Body of pancreas (tissue), 4 donors: ENCODE measurements around the gene IRF3. TPM values are rescaled to one million over a fixed set of nuclear protein-coding genes. Genes with fewer than 3 reads are reported as not detected.

Experiments used
- ATAC-seq: fragments of 150-250 bp; one replicate; pipeline ENCODE4 v1.9.1; 2016
- DNase-seq, 4 donors: peaks; one replicate each; pipeline ENCODE4 v3.0.0-alpha.2; 2019
- H3K27ac ChIP-seq, 4 donors: fragments of 200-600 bp; sonication (generic); 1 replicate in 3 of 4; 2 replicates in 1 of 4; pipeline versions ENCODE4 v1.5.1 to v1.6.1; 2016 to 2019; ENCODE audit warnings: mild to moderate bottlenecking in 1 of 4, mixed read lengths in 1 of 4, moderate library complexity in 1 of 4
- H3K27me3 ChIP-seq, 2 donors: fragments of 200-600 bp; sonication (generic); one replicate each; pipeline ENCODE4 v1.6.0; 2016; ENCODE audit warnings: mild to moderate bottlenecking in 1 of 2
- H3K36me3 ChIP-seq, 2 donors: fragments of 200-600 bp; sonication (generic); replicated peaks in 1 of 2; 2 replicates each; pipeline ENCODE4 v1.5.1; 2016; ENCODE audit warnings: low read depth in 2 of 2; ENCODE audit not compliant: insufficient read depth in 1 of 2
- H3K4me1 ChIP-seq: fragments of 200-600 bp; sonication (generic); one replicate; pipeline ENCODE4 v1.6.0; 2016
- H3K4me3 ChIP-seq, 2 donors: fragments of 200-600 bp; sonication (generic); 1 replicate in 1 of 2; 2 replicates in 1 of 2; pipeline ENCODE4 v1.5.1; 2016 to 2019
- H3K9me3 ChIP-seq, 3 donors: fragments of 200-600 bp; sonication (generic); 1 replicate in 2 of 3; 2 replicates in 1 of 3; pipeline ENCODE4 v1.5.1; 2016
- CTCF ChIP-seq, 7 experiments: fragments of 450-650 bp in 4 of 7; fragments of 200-600 bp in 3 of 7; sonication (generic) in 3 of 7; IDR thresholded peaks; one replicate each; pipeline ENCODE4 v1.5.1; 2016 to 2019; ENCODE audit warnings: antibody characterized with exemption in 7 of 7
- POLR2A ChIP-seq, 3 donors: fragments of 450-650 bp; IDR thresholded peaks; one replicate each; pipeline ENCODE4 v1.6.1; 2016; ENCODE audit warnings: antibody characterized with exemption in 3 of 3, mild to moderate bottlenecking in 2 of 3
- WGBS, 2 donors: methylation state at CpG; one replicate each; pipeline ENCODE4 v1.1.5; 2017; 5-methylcytosine and 5-hydroxymethylcytosine counted together
- intact Hi-C: fragments of 100-400 bp; cut with DNase I; formaldehyde crosslinking; loops from one replicate; pipeline ENCODE4 v1.15.1; 2023
- total RNA-seq, 2 donors: library from RNA; depleted of rRNA; stranded (reverse); fragments of >200 nt; gene quantifications; one replicate each; pipeline ENCODE4 v1.1.0, GENCODE V29; 2016

IRF3 gene
- total RNA-seq, 2 donors from 2014 or later, result 46.7 to 134 TPM

DNA sequence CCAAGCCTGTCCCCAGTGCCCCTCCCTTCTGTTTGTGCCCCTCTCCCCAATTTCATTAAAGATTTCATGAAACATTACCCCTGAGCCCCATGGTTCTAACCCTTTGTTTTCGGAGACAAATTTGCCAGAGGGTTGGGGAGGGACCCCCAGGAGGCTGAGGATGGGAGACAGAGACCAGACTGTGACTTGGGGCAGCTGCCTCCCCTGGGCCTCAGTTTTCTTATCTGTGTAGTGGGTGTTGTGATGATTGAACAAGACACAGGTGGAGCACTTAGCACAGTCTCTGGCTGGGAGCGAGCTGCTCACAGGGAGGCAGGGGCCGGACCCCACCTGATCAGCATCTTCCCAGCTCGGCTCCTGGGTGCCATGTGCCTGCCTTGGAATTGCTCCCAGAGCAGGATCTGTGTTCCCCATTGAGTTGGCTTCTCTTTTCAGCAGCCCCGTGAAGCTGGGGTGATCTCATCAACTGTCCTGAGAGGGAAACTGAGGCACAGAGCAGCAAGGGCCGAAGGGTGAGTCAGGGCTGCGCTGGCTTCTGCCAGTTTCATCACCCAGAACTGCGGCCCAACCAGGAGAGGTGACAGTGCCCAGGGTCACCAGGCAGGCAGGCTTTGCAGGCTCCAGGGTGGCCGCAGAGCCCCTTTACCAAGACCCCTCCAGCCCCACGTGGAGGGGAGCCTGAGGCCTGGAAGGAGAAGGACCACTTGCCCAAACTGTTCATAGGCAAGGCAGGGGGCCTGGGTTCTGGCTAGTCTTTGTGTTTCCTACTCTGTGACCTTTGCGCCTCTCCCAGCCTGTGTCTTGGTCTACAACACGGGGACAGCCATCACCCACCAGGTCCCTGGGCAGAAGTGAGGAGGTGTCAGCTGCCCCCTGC lies 6.9 kb downstream of the IRF3 start:
- Histone ChIP-seq H3K4me3 (no peak overlapping the region), H3K27ac (no peak overlapping the region), H3K27me3 (no peaks in the 10 kb centered on the region), H3K9me3 (no peaks in the 10 kb centered on the region), H3K4me1 (peaks cover 5% of the 10 kb centered on the region), H3K36me3 (peaks cover 7 to 30% of the 10 kb centered on the region in 2 donors)
- TF ChIP-seq CTCF (IDR thresholded peaks at IDR 0.05) (no peak), POLR2A (IDR thresholded peaks at IDR 0.05) (no peak)
- intact Hi-C loops, result no loop called here
- DNase-seq (no peak), ATAC-seq (no peak)
- 89% methylated on average over 8 to 12 of the region's 12 CpGs for whole genome bisulfite sequencing, 2 donors

GRCh38 chr19:49658139-49658517 lies 7.5 kb downstream of the IRF3 start:
- Histone ChIP-seq H3K27me3 (no peaks in the 10 kb centered on the region), H3K27ac (no peak overlapping the region), H3K4me3 (no peak overlapping the region), H3K36me3 (peaks cover 7 to 32% of the 10 kb centered on the region in 2 donors), H3K9me3 (no peaks in the 10 kb centered on the region), H3K4me1 (no peaks in the 10 kb centered on the region)
- 88% methylated on average over 3 to 9 of the region's 15 CpGs for WGBS, 2 donors
- intact Hi-C loops, result no loop called here
- TF ChIP-seq CTCF (IDR thresholded peaks at IDR 0.05) (no peak), POLR2A (IDR thresholded peaks at IDR 0.05) (no peak)
- no peak for DNase-seq
- ATAC-seq, result no peak

- H3K4me3 ChIP-seq, result no peak overlapping the region
- H3K4me1 ChIP-seq, result no peaks in the 10 kb centered on the region
- intact Hi-C loops, result no loop called here
- TF ChIP-seq POLR2A (IDR thresholded peaks at IDR 0.05), result no peak
- no peak for TF ChIP-seq CTCF (IDR thresholded peaks at IDR 0.05)
- no peaks in the 10 kb centered on the region for H3K9me3 ChIP-seq
- DNase-seq (no peak), ATAC-seq (no peak)
- H3K36me3 ChIP-seq, result peaks cover 7 to 37% of the 10 kb centered on the region in 2 donors
- no peaks in the 10 kb centered on the region for H3K27me3 ChIP-seq
- WGBS, 2 donors, result 85 to 88% methylated on average over 13 to 21 of the region's 22 CpGs
- H3K27ac ChIP-seq, result no peak overlapping the region
Observed at GRCh38 chr19:49657493-49658138, 8.0 kb downstream of the IRF3 start.

GRCh38 chr19:49656456-49657109 lies 9.1 kb downstream of the IRF3 start:
- peaks cover 0 to 38% of the 10 kb centered on the region in 2 donors for H3K36me3 ChIP-seq
- H3K4me1 ChIP-seq, result no peaks in the 10 kb centered on the region
- DNase-seq (no peak), ATAC-seq (no peak)
- no peak overlapping the region for H3K27ac ChIP-seq
- intact Hi-C loops, result no loop called here
- no peaks in the 10 kb centered on the region for H3K9me3 ChIP-seq
- H3K27me3 ChIP-seq, result no peaks in the 10 kb centered on the region
- no peak for TF ChIP-seq CTCF (IDR thresholded peaks at IDR 0.05)
- TF ChIP-seq POLR2A (IDR thresholded peaks at IDR 0.05), result no peak
- no peak overlapping the region for H3K4me3 ChIP-seq
- WGBS, 2 donors, result 89 to 93% methylated on average over 17 of the region's 17 CpGs
